Measurements from ENCODE around the gene ACYP2.

ACYP2 gene

DNA sequence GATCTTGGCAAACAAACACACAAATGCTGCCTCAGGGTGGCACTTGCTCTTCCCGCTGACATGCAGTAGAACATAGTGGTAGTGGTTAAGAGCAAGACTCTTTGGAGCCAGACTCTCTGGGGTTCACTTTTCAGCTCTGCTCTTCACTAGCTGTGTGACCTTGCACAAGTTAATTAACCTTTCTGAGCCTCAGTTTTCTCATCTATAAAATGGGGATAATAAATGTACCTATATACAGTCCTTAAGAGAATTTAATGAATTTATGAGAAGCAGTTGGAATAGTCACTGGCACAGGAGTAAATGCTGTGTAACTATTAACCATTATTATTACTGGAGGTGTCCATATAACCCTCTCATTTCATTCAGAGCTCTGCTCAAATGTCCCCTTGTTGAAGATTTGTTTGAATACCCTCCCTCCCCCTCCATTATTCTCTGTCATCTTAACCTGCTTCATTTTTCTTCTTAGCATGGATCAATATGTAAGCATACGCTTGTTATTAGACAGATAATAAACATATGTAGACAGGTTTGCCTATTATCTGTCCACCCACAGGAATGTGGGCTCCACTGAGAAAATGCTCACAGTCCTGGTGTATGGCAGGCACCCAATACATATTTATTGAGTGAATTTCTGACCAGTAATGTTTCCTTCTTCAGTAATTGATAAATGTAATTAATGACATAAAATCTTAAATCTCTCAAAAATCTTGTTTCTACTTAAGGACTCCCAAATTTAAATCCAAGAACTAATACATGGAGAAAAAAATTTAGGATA, 76.1 kb downstream of the ACYP2 start:
- no peaks in the 10 kb centered on the region for H3K36me3 ChIP-seq (ENCODE audit: insufficient read depth, low read length)
- H3K4me2 ChIP-seq (ENCODE audit: insufficient read depth, low read length) = no peak overlapping the region
- TF ChIP-seq, protein P1, sequence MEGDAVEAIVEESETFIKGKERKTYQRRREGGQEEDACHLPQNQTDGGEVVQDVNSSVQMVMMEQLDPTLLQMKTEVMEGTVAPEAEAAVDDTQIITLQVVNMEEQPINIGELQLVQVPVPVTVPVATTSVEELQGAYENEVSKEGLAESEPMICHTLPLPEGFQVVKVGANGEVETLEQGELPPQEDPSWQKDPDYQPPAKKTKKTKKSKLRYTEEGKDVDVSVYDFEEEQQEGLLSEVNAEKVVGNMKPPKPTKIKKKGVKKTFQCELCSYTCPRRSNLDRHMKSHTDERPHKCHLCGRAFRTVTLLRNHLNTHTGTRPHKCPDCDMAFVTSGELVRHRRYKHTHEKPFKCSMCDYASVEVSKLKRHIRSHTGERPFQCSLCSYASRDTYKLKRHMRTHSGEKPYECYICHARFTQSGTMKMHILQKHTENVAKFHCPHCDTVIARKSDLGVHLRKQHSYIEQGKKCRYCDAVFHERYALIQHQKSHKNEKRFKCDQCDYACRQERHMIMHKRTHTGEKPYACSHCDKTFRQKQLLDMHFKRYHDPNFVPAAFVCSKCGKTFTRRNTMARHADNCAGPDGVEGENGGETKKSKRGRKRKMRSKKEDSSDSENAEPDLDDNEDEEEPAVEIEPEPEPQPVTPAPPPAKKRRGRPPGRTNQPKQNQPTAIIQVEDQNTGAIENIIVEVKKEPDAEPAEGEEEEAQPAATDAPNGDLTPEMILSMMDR (IDR thresholded peaks at IDR 0.05; ENCODE audit: borderline replicate concordance, extremely low read depth, low read length, poor library complexity, severe bottlenecking) = no peak
- no peak for TF ChIP-seq EZH2 (IDR thresholded peaks at IDR 0.05; ENCODE audit: borderline replicate concordance, low read depth, low read length, severe bottlenecking)
- no peak overlapping the region for H3K27ac ChIP-seq (ENCODE audit: low read length)
- no peak overlapping the region for H2AFZ ChIP-seq (ENCODE audit: low read depth, low read length)
- H3K9me3 ChIP-seq (ENCODE audit: insufficient read depth, low read length, severe bottlenecking) = no peaks in the 10 kb centered on the region
- H3K9ac ChIP-seq (ENCODE audit: low read depth, low read length) = no peak overlapping the region
- no peak overlapping the region for H3K4me3 ChIP-seq (ENCODE audit: low read depth in 1 of 2, low read length in 2 of 2)
- no peaks in the 10 kb centered on the region for H3K79me2 ChIP-seq (ENCODE audit: insufficient read depth, low read length)
- no peak for DNase-seq
- no peaks in the 10 kb centered on the region for H3K27me3 ChIP-seq (ENCODE audit: insufficient read depth, low read length, poor library complexity)
- no peaks in the 10 kb centered on the region for H3K4me1 ChIP-seq (ENCODE audit: insufficient read depth, low read length)
- no peak for ATAC-seq (ENCODE audit: insufficient read depth, low read depth)
- no peaks in the 10 kb centered on the region for H4K20me1 ChIP-seq (ENCODE audit: insufficient read depth, low read length)

DNA sequence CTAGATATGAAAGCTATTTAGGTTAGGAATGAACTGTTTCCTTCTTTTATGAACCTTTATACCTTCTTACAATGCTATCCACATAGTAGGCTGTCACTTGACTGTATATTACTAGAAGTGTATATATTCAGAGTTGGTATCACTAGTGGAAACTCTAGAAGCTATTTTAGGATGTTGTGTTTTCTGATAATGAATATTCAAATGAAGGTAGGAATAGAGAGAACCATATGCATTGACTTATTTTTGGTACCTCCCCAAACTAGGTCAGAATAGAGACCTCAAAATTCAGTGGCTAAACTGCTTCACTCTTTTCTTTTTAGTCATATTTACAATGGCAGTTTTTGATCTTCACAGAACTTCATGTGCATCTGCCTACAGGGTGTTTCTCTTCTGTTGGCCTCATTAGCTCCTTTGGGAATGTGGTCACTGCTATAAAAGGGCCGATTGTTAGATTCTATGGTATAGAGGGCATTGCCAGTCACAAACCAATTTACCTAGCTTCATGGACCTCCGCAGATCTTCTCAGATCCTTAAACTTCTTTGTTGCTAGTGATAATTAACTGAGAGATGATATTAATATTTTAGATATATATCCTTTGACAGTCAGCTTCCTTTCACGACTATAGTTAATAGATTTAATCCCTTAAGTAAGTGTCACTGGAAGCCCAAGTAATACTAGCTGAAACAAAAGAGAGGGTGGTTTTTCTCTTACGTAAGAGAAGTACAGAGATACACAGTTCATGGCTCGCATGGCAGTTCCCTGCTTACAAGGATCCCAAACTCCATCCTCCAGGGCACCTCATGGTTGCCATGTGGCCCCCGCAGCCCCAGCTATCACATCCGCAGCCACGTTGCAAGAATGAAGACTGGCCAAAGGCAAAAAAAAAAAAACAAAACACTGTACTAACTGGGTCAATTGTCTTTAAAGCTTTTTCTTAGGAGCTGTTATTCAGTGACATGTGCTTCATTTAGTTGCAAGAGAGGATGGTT, 79.6 kb downstream of the ACYP2 start:
- Histone ChIP-seq H3K79me2 (ENCODE audit: insufficient read depth, low read length) (no peaks in the 10 kb centered on the region), H3K36me3 (ENCODE audit: insufficient read depth, low read length) (no peaks in the 10 kb centered on the region), H3K27ac (ENCODE audit: low read length) (no peak overlapping the region), H3K4me2 (ENCODE audit: insufficient read depth, low read length) (no peak overlapping the region), H3K4me3 (ENCODE audit: low read depth in 1 of 2, low read length in 2 of 2) (no peak overlapping the region), H3K9ac (ENCODE audit: low read depth, low read length) (no peak overlapping the region), H2AFZ (ENCODE audit: low read depth, low read length) (no peak overlapping the region), H3K4me1 (ENCODE audit: insufficient read depth, low read length) (no peaks in the 10 kb centered on the region), H3K9me3 (ENCODE audit: insufficient read depth, low read length, severe bottlenecking) (no peaks in the 10 kb centered on the region), H4K20me1 (ENCODE audit: insufficient read depth, low read length) (no peaks in the 10 kb centered on the region), H3K27me3 (ENCODE audit: insufficient read depth, low read length, poor library complexity) (no peaks in the 10 kb centered on the region)
- no peak for ATAC-seq (ENCODE audit: insufficient read depth, low read depth)
- TF ChIP-seq, protein P1 (IDR thresholded peaks at IDR 0.05; ENCODE audit: borderline replicate concordance, extremely low read depth, low read length, poor library complexity, severe bottlenecking) = no peak
- no peak for TF ChIP-seq EZH2 (IDR thresholded peaks at IDR 0.05; ENCODE audit: borderline replicate concordance, low read depth, low read length, severe bottlenecking)
- DNase-seq = no peak

DNA sequence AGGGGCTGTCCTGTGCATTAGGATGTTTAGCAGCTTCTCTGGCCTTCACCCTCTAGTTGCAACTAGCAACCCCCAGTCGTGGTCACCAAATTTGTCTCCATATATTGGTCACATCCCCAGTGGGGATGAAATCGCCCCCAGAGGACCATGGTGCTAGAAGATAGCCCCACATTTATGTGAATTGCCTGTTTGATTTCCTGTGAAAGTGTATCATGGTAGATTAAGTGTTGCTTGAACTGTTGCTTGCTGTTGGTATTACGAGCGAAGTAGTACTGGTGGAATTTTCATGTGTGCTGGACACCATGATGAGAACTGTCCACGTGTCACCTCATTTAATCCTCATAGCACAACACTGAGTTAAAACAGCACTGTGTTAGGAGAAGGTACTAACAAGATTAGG, 81.2 kb downstream of the ACYP2 start:
- DNase-seq (no peak), ATAC-seq (ENCODE audit: insufficient read depth, low read depth) (no peak)
- H3K4me2 ChIP-seq (ENCODE audit: insufficient read depth, low read length) = no peak overlapping the region
- H3K9ac ChIP-seq (ENCODE audit: low read depth, low read length) = no peak overlapping the region
- no peak overlapping the region for H3K4me3 ChIP-seq (ENCODE audit: low read depth in 1 of 2, low read length in 2 of 2)
- no peaks in the 10 kb centered on the region for H3K4me1 ChIP-seq (ENCODE audit: insufficient read depth, low read length)
- no peaks in the 10 kb centered on the region for H3K9me3 ChIP-seq (ENCODE audit: insufficient read depth, low read length, severe bottlenecking)
- H3K27me3 ChIP-seq (ENCODE audit: insufficient read depth, low read length, poor library complexity) = no peaks in the 10 kb centered on the region
- TF ChIP-seq EZH2 (IDR thresholded peaks at IDR 0.05; ENCODE audit: borderline replicate concordance, low read depth, low read length, severe bottlenecking) = no peak
- TF ChIP-seq, protein P1 (IDR thresholded peaks at IDR 0.05; ENCODE audit: borderline replicate concordance, extremely low read depth, low read length, poor library complexity, severe bottlenecking) = no peak
- no peaks in the 10 kb centered on the region for H4K20me1 ChIP-seq (ENCODE audit: insufficient read depth, low read length)
- H2AFZ ChIP-seq (ENCODE audit: low read depth, low read length) = no peak overlapping the region
- no peaks in the 10 kb centered on the region for H3K79me2 ChIP-seq (ENCODE audit: insufficient read depth, low read length)
- H3K27ac ChIP-seq (ENCODE audit: low read length) = no peak overlapping the region
- no peaks in the 10 kb centered on the region for H3K36me3 ChIP-seq (ENCODE audit: insufficient read depth, low read length)

All from DND-41 (cell line).